GM18861 (cell line): ENCODE data around the gene FAM3C.

ENCODE experiments used
- ATAC-seq: cut with Tn5 transposase; IDR thresholded peaks from one replicate; pipeline ENCODE4 v1.9.1; 2021; ENCODE audit not compliant: unreplicated experiment

Gene FAM3C

DNA sequence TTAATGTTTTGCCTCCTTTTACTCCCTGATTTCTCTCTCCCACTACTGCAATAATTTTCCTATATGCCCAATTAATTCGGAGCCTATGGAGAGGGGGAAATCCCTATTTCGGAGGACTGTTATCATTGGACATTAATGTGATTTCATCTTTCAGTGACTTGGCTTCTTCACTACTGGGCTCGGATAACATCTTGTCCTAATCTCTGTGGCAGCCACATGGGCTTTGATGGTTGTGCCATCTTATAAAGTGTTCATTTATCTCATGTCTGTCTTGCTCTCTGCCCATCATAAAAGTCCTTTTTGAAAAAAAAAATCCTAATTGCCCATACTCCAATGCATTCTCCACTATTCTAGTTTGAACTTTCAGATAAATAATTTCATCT lies 15.5 kb upstream of the FAM3C start:
- no peak for ATAC-seq

DNA sequence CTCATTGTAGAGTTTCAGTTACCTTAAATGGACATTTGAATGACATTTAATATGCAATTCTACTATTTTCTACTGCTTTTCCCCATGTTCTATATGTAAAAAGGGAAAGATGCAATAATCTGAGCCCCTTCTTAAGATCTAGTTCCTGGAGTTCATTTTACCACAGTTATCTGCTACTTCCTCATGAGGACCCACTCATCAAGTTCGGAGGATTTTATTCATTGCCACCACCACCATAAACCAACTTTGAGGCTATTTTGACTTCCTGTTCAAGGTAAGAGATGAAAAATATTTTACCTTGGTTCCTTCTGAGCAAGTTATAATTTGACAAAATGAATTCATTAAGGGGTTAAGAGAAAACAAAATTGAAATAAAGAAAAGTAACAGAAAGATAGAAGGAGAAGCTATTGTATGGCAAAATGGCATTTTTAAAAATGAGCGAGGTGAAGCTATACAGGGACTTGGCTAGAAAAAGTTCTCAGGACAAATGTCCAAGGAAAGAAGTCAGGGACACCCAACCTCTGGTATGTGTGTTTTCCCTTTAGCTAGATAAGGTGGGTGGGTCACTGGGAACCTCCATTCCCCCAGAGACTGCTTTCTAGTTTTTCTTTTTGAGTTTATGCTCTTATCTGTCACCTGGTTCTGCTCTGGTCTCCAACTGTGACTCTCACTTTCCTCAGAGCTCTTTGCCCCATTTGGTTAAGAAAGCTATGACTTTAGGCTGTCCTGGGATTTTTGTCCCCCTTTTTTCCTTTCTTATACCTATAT lies 14.9 kb upstream of the FAM3C start:
- ATAC-seq = peak; percentile 74

DNA sequence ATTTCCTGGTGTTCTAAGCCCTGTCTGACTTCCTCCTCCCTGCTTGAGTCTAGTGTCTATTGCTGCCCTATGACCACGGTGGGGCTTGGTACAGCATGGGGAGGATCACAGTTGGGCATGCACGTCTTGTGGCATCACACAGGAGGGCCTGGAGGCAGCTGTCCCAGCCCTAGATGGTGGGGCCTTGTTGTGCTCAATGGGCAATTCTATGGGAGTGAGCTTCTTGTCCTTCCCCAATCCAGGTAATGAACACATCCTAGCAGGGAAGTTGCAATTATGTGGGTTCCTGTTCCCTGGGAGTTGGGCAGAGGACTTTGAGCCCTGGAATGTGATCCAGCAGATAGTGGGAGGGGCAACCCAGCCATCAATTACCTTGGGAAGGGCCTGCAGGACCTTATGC lies 10.8 kb upstream of the FAM3C start:
- no peak for ATAC-seq

DNA sequence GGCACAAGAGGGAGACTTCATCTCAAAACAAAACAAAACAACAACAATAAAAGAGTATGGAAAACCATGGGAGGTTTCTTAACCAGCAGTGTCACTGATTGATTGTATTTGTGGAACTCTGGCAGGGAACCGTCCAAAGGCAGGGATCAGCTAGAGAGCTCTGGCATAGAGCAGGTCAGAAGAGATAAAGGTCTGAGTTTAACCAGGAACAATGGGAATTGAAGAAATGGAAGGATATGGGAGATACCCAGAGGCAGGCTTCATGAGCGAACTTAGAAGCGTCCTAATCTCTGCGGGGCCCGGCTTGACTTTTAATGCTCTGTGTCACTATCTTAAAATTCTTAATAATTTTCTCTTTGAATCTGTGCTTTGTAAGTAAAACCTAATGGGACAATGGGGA lies 10.4 kb upstream of the FAM3C start:
- ATAC-seq = no peak

DNA sequence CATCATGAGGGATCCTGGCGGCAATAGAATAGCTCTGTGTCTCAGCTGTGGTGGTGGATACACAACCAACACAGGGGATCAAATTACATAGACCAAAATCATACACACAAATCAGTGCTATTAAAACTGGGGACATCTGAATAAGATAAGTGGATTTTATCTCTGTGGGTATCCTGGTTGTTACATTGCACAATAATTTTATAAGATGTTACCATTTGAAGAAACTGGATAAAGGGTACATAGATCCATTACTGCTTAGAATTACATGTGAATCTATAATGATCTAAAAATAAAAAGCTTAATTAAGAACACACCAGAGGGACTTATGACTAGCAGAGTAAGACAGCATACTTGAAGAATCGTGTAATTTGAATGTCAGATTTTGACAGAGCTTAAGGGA lies 8.2 kb upstream of the FAM3C start:
- ATAC-seq = no peak

DNA sequence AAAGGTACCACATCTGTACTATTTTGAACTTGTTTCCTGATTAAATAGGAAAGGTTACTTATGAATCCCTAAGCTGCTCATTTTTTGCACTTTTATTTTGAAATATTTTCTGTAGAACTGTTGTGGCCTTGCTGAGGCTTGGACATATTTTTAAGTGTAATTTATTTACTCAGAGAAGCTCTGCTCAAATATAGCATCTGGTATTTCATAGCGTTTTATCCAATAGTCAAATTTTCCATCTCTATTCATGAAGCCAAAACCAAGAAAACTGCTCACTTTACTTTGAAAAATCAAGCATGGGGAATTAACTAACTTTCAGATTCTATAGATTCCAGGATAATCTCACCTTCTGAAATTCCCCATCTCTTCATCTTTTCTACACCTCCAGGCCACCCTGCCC lies 6.6 kb upstream of the FAM3C start:
- ATAC-seq = no peak

DNA sequence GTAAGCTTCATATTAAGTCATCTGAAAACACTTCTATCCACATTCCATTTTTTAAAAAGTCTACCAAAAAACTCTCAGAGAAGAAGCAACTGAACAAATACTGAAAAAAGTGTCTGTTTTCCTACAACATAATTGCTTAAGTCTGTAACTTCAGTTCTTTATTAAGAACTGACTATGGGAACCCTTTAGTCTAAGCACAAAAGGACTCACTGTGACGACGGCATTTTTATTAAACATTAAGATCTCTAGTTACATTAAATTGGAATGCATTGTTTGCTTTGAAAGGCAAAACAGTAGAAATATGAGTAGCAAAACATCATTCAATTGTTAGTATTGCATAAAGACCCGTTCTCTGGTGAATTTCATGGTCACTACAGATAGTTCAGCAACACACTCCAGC lies 5.8 kb upstream of the FAM3C start:
- no peak for ATAC-seq

DNA sequence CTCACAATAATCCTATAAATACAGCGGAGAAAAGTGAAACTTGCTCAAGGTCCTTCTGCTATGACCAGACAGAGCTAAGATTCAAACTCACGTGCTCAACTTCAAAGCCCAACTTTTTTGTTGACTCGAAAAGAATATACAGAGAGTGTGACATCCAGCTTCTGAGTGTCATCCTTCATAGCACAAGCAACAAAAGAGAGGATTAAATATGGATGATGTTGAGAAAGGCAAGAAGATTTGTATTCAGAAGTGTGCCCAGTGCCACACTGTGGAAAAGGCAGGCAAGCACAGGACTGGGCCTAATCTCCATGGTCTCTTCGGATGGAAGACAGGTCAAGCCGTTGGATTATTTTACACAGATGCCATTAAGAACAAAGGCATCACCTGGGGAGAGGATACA lies 2.1 kb upstream of the FAM3C start:
- no peak for ATAC-seq

DNA sequence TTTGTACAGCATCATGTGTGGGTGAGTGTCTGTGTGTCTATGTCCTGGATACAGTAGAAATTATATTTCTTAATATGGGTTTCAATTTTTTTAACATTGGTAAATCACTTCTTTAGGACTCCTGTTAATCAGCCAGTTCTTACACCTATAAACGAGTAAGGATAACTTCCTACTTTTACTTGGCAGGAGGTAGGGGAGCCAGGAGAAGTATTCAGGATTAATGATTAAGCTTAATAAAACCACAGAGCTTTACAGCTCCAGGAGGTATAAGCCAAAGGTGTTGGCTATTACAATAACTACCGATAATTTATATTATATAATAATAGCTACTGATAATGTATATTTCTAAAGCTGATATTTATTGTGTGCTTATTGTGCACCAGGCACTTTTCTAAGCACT lies 1.7 kb upstream of the FAM3C start:
- no peak for ATAC-seq

DNA sequence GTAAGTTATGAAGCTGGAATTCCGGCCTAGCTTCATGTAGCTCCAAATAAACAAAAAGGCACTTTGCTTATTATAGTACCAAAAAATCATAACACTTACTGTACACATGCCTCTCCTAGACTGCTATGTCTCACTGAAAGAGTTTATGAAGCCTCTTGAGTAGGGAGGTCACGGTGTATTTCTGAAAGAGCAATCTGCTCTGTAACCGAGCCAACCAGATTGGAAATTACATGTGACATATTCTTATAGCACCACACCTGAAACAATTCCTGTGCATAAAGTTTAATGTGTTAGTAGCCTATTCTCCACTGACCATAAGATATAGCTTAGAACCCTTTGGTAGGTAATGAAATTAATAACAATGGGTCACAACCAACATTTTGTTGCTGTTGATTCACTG lies 1.3 kb upstream of the FAM3C start:
- no peak for ATAC-seq

DNA sequence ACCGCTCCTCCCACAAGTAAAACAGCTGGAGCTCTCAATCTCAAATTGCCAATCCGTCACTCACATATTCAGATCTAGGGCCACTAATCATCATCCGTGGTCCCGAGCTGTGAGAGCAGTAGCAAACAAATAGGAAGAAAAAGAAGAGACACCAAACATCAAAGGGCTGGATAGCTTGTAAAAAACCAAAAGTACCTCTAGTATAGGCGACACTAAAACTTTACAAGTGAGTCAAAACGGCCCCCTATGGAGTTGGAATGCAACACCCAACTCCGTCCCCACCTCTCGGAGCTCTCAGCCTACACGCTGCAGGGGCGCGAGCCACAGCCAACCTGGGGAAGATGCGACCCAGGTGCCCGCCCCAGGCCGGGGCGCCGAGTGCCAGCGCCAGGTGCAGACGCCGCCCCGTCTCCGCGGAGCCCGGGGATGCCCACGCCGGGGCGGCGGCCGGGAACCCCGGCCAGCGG lies 581 bp downstream of the FAM3C start:
- peak; percentile 22 for ATAC-seq

DNA sequence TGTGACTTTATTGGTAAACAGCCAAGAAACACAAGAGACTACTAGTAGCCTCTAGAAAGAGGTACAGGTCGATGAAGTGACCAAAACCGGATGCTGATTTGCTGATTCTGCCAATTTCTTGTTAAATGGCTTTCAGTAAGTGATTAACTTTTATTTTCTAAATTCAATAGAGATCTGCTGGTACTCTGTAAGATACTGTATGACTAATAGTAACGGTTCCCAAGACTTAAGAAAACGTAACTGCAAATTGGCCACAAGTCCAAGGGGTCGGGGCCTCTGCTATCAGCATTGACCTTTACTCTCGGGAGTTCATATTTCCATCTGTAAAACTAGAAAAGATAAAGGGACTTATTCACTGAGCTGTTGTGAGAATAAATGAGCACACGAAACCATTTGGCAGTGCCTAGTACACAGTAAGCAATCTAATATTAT lies 1.4 kb downstream of the FAM3C start:
- ATAC-seq = peak; percentile 43

DNA sequence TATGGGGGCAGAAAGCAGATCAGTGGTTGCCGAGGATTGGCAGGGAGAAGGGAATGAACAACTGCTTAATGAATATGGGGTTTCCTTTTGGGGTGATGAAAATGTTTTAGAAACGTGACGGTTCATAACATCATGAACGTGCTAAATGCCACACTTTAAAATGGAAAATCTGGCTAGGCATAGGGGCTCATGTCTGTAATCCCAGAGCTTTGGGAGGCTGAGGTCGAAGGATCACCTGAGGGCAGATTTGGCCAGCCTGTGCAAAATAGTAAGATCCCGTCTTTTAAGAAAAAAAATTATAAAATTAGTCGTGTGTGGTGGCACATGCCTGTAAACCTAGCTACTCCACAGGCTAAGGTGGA lies 3.1 kb downstream of the FAM3C start:
- no peak for ATAC-seq

DNA sequence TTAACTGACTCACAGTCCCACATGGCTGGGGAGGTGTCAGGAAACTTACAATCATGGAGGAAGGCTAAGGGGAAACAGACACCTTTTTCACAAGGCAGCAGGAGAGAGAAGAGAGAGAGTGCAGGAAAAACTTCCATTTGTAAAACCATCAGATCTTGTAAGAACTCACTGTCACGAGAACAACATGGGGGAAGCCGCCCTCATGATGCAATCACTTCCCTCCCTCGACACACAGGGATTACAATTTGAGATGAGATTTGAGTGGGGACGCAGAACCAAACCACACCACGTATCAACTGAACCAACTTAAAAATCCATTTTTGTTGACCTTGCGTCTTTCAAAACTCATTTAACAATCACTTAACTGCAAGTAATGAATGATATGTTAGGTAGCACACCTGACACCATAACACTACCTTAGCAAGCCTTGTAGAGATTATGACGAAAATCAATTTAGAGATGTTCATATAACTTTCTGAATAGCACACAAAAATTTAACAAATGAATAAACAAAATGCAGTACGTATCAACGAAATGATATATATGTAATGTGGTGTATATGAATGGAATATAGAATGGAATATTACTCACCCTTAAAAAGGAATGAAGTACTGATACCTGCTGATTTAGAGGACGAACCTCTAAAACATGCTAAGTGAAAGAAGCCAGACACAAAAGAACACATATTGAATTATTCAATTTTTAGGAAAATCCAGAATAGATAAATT lies 3.7 kb downstream of the FAM3C start:
- no peak for ATAC-seq

DNA sequence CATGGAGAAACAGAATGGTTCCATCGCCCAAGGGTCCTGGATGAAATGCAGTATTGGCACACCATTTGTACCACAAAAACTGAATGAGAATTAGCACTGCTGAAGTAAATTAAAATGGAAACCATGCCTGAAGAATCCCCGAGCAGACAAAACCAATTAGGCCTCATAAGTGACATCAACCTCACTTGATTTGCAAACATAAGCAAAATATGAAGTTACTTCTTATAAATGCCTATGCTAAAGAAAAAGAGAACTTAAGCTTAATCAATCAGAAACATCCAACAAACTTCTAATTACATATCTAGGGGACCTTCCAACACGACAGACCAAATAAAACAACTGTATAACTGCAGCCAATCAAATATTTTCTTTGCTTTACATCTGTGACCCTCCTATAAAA lies 4.4 kb downstream of the FAM3C start:
- no peak for ATAC-seq

DNA sequence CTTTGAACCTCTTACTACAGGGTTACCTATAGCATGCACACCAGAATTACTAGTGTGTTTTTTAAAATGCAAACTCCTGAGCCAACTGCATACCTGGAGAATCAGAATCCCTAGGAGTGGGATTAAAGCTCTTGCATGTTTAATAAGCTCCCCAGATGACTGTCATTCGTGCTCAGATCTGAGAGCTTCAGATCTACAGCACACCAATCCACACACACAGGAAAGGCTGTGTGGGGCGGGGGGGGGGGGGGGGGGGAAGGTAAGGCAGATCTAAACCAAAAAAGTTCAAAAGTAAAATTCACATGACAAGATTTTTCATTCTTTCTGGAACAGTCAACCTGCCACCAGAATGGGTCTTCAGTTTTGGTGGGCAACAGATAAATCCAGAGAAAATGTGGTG lies 5.5 kb downstream of the FAM3C start:
- no peak for ATAC-seq

DNA sequence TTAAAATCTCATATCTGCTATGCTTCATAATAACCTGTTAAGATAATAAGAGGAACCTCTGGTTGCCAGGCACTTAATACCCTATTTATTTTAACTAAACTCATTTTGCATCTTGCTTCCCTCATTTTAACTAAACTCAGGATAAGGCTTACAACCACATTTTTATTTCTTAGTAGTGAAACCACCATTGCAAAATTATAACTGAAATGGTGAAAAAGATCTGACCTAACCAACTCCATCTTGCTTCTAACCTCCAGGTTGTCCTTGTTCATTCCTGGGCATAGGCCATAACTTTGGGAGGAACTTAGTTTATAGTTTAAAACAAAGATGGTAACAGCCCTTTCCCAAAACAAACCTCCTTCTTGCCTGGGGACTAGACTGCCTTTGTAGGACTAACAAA lies 6.0 kb downstream of the FAM3C start:
- no peak for ATAC-seq

DNA sequence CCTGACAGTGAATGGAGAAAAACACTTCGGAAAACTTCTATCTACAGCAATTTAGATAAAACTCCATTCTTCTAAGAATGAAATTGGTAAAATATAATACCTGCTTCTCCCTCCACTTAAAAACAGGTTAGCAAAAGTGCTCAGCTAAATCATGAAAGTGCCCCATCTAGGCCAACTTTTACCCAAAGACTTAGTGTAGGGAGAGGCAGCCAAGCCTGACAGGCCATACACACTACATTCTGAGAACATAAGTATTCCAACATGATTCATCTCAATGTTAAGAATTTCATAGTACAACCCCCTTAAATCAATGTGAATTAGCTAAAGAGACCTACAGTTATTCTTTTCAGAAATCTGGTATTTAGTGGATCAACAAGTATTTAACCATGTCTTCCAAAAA lies 7.2 kb downstream of the FAM3C start:
- no peak for ATAC-seq

DNA sequence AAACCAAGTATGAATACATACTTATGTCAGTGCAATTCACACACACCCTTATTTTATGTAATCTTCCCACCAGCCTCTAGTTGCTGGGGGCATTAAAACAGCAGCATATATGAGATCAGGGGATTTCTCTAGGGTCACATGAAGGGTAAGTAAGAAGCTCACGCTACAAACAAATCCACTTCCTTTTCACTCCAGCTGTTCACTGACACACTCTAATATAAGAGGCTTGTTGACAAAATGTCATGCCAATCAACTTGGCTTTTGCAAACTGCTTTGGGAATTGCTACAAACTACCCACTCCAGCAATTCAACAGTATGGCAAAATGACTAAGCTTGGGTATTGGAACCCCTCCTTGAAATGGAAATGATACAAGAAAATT lies 10.3 kb downstream of the FAM3C start:
- peak; percentile 91 for ATAC-seq

DNA sequence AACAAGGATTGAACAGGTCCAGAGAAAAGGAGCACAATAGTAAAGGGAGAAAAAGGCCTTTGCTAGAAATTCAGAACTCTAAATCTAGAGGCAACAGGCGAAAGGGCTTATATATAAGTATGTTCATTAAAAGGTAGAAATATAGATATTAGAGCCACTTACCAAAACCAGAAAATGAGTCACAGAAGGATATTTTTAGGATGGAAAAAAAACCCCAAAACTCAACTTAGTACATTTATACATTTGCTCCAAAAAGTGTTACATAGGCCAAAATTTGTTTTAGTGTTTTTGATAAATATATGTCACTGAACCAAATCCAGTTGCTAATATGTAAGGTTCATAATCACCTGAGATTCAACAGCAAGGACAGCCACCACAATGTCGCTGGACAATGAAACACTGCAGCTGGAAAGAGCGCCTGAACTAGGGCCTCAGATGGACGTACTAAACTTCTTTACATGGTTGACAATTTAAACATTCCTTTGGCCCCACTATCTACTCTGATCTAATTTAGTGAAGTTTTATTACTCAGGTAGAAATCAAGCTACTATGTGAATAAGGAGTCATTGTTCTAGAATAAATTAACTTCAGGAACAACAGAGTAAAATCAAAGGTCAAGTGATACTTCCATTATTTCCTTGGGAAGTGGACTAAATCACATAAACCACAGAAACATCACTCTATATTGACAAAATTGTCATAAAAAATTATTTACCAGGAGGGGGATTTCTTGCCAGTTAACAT lies 10.9 kb downstream of the FAM3C start:
- ATAC-seq = no peak

DNA sequence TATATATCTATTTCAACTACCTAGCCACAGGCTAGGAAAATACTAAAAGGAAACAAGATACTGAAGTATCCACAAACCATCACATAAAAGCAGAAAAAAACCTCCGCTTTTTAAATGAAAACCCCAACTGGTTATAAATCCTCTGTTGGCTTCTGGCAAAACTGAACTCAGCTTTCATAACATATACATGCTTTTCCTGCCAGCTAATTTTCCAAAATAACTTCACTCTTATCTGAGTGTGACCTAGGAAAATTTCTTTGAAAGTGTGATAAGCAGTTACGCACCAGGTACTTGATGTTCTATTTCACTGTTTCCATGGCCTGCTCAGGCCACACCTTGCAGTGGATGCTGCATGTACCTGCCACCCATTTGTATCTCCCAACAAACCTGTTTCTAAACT lies 11.8 kb downstream of the FAM3C start:
- ATAC-seq = no peak
